ENCODE results near the gene SGCA. TPM values are rescaled to one million over a fixed set of nuclear protein-coding genes. Genes with fewer than 3 reads are reported as not detected.

Gene SGCA
- total and polyA plus RNA-seq, 4 donors, result 0.31 to 1.3 (median 1.2) TPM; not detected in 1

DNA sequence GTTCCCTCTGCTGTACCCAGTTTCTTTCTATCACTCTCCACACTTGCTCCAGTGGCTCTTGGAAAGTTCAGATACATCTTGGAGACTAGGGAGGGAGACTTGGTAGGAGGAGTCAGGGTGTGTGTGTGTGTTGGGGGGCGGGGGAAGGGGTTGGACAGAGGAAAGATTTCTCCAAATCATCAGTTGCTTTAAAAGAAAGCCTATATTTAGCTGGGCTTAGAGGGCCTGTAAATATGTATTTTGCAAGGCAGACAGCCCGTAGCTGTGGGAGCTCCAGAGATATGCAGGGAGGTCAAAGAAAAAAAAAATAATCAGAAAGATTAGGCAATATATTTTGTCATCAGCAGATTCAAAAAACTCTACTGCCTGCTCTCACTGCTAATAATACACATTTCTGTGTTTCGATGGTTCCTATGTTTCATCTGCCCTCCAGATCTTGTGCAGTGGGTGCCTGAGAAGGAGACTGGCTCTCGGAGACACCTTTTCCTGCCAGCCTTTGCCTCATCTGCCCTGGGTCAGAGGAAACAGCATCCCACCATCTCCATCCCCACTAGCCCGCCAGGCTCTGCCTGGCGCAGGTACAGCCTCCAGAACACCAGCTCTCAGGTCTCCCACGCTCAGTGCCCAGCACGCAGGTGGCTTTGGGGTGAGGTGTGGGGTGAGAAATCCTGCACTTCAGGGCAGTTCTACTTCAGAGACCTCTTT lies 10.5 kb upstream of the SGCA start:
- H3K36me3 ChIP-seq (ENCODE audit: control insufficient read depth in 4 of 4, insufficient read depth in 3 of 4, low read depth in 1 of 4, low read length in 3 of 4), result no peaks in the 10 kb centered on the region
- no peak overlapping the region for H3K9ac ChIP-seq (ENCODE audit: low read depth in 1 of 2, low read length in 2 of 2)
- 83% methylated on average over 8 of the region's 8 CpGs for WGBS
- H3K27ac ChIP-seq (ENCODE audit: low read depth in 1 of 2, low read length in 2 of 2), result peak overlapping the region; percentile 6 to 55
- H3K4me3 ChIP-seq (ENCODE audit: low read depth in 1 of 3, low read length in 3 of 3), result no peak overlapping the region
- no peak for TF ChIP-seq RAD21 (IDR thresholded peaks at IDR 0.05)
- TF ChIP-seq NR2F2 (IDR thresholded peaks at IDR 0.05), result peak; percentile 56
- H3K9me3 ChIP-seq (ENCODE audit: control insufficient read depth in 4 of 4, low read length in 3 of 4), result no peaks in the 10 kb centered on the region
- peaks cover 1 to 18% (median 14%) of the 10 kb centered on the region in 4 donors for H3K4me1 ChIP-seq (ENCODE audit: control insufficient read depth in 4 of 4, insufficient read depth in 4 of 4, low read length in 3 of 4)
- DNase-seq (ENCODE audit: low spot score), result no peak
- no peaks in the 10 kb centered on the region for H3K27me3 ChIP-seq (ENCODE audit: control insufficient read depth in 4 of 4, insufficient read depth in 4 of 4, low read length in 3 of 4)

DNA sequence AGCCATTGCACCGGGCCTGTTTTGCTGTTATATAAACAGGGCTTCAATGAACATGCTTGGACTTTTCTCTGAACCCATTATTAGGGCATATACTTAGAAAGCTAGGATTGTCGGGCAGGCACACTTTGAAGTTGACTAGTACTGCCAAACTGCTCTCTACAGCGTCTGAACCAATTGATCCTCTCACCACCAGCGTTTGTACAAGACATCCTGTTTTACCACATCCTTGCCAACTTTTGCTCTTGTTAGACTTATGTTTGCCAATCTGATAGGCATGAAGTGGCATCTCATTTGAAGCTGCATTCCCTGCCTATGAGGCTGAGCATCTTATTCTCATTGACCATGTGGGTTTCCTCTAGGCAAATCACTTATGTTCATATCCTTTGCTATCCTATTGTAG lies 7.9 kb upstream of the SGCA start:
- Histone ChIP-seq H3K36me3 (ENCODE audit: control insufficient read depth in 4 of 4, insufficient read depth in 3 of 4, low read depth in 1 of 4, low read length in 3 of 4) (no peaks in the 10 kb centered on the region), H3K9ac (ENCODE audit: low read depth in 1 of 2, low read length in 2 of 2) (no peak overlapping the region), H3K27ac (ENCODE audit: low read depth in 1 of 2, low read length in 2 of 2) (no peak overlapping the region), H3K27me3 (ENCODE audit: control insufficient read depth in 4 of 4, insufficient read depth in 4 of 4, low read length in 3 of 4) (no peaks in the 10 kb centered on the region), H3K9me3 (ENCODE audit: control insufficient read depth in 4 of 4, low read length in 3 of 4) (no peaks in the 10 kb centered on the region), H3K4me1 (ENCODE audit: control insufficient read depth in 4 of 4, insufficient read depth in 4 of 4, low read length in 3 of 4) (peaks cover 0 to 17% (median 12%) of the 10 kb centered on the region in 4 donors), H3K4me3 (ENCODE audit: low read depth in 1 of 3, low read length in 3 of 3) (no peak overlapping the region)
- WGBS, result 55% methylated on average over 4 of the region's 4 CpGs
- no peak for DNase-seq (ENCODE audit: low spot score)
- TF ChIP-seq RXRA (IDR thresholded peaks at IDR 0.05) (no peak), EGR1 (IDR thresholded peaks at IDR 0.05; ENCODE audit: low read depth in 2 of 2) (no peak), GABPA (IDR thresholded peaks at IDR 0.05 in 1 of 2, conservative IDR thresholded peaks at IDR 0.05 in 1 of 2) (no peak), HNF4G (IDR thresholded peaks at IDR 0.05) (no peak), NR2F2 (IDR thresholded peaks at IDR 0.05) (no peak), SP1 (IDR thresholded peaks at IDR 0.05) (no peak), JUND (IDR thresholded peaks at IDR 0.05) (no peak), FOXA1 (IDR thresholded peaks at IDR 0.05) (no peak), TAF1 (conservative IDR thresholded peaks at IDR 0.05) (no peak)
- TF ChIP-seq, protein P1, sequence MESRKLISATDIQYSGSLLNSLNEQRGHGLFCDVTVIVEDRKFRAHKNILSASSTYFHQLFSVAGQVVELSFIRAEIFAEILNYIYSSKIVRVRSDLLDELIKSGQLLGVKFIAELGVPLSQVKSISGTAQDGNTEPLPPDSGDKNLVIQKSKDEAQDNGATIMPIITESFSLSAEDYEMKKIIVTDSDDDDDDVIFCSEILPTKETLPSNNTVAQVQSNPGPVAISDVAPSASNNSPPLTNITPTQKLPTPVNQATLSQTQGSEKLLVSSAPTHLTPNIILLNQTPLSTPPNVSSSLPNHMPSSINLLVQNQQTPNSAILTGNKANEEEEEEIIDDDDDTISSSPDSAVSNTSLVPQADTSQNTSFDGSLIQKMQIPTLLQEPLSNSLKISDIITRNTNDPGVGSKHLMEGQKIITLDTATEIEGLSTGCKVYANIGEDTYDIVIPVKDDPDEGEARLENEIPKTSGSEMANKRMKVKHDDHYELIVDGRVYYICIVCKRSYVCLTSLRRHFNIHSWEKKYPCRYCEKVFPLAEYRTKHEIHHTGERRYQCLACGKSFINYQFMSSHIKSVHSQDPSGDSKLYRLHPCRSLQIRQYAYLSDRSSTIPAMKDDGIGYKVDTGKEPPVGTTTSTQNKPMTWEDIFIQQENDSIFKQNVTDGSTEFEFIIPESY (IDR thresholded peaks at IDR 0.05), result no peak
- TF ChIP-seq, protein P2, sequence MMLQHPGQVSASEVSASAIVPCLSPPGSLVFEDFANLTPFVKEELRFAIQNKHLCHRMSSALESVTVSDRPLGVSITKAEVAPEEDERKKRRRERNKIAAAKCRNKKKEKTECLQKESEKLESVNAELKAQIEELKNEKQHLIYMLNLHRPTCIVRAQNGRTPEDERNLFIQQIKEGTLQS (IDR thresholded peaks at IDR 0.05), result no peak
- TF ChIP-seq, protein P3, sequence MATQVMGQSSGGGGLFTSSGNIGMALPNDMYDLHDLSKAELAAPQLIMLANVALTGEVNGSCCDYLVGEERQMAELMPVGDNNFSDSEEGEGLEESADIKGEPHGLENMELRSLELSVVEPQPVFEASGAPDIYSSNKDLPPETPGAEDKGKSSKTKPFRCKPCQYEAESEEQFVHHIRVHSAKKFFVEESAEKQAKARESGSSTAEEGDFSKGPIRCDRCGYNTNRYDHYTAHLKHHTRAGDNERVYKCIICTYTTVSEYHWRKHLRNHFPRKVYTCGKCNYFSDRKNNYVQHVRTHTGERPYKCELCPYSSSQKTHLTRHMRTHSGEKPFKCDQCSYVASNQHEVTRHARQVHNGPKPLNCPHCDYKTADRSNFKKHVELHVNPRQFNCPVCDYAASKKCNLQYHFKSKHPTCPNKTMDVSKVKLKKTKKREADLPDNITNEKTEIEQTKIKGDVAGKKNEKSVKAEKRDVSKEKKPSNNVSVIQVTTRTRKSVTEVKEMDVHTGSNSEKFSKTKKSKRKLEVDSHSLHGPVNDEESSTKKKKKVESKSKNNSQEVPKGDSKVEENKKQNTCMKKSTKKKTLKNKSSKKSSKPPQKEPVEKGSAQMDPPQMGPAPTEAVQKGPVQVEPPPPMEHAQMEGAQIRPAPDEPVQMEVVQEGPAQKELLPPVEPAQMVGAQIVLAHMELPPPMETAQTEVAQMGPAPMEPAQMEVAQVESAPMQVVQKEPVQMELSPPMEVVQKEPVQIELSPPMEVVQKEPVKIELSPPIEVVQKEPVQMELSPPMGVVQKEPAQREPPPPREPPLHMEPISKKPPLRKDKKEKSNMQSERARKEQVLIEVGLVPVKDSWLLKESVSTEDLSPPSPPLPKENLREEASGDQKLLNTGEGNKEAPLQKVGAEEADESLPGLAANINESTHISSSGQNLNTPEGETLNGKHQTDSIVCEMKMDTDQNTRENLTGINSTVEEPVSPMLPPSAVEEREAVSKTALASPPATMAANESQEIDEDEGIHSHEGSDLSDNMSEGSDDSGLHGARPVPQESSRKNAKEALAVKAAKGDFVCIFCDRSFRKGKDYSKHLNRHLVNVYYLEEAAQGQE (IDR thresholded peaks at IDR 0.05), result no peak

Data from liver (tissue), 9 donors.